GM23338 (cell line): ENCODE data around the gene ZBTB7C. TPM values are rescaled to one million over a fixed set of nuclear protein-coding genes. Genes with fewer than 3 reads are reported as not detected.

ENCODE experiments used
- ATAC-seq: fragments of 200-7000 bp; cut with Tn5 transposase; 3 replicates; pipeline ENCODE4 v1.9.1; 2020
- DNase-seq: peaks from one replicate; pipeline ENCODE4 v3.0.0-alpha.2; 2015; ENCODE audit warnings: low spot score
- H2AFZ ChIP-seq: fragments of 200-600 bp; sonication (generic); 2 replicates; pipeline ENCODE4 v1.8.0; 2016; ENCODE audit warnings: antibody characterized with exemption, mild to moderate bottlenecking, moderate library complexity
- H3F3A ChIP-seq: fragments of 200-600 bp; sonication (generic); replicated peaks from 2 replicates; pipeline ENCODE4 v1.8.0; 2017; ENCODE audit warnings: antibody characterized with exemption, mixed run types, low read depth
- H3K27ac ChIP-seq: fragments of 200-600 bp; sonication (generic); 2 replicates; pipeline ENCODE4 v1.6.1; 2016; ENCODE audit warnings: low read depth
- H3K27me3 ChIP-seq: fragments of 200-600 bp; sonication (generic); 2 replicates; pipeline ENCODE4 v1.8.0; 2016; ENCODE audit warnings: mild to moderate bottlenecking, mixed run types, moderate library complexity; ENCODE audit not compliant: insufficient read depth
- H3K36me3 ChIP-seq: fragments of 200-600 bp; sonication (generic); 2 replicates; pipeline ENCODE4 v1.8.0; 2016; ENCODE audit warnings: mild to moderate bottlenecking; ENCODE audit not compliant: insufficient read depth
- H3K4me1 ChIP-seq: fragments of 200-600 bp; sonication (generic); 2 replicates; pipeline ENCODE4 v1.8.0; 2016; ENCODE audit warnings: mild to moderate bottlenecking, moderate library complexity; ENCODE audit not compliant: insufficient read depth
- H3K4me2 ChIP-seq: fragments of 200-600 bp; sonication (generic); 2 replicates; pipeline ENCODE4 v1.7.1; 2017; ENCODE audit warnings: mixed run types
- H3K4me3 ChIP-seq: fragments of 200-600 bp; sonication (generic); 2 replicates; pipeline ENCODE4 v1.6.1; 2016; ENCODE audit warnings: mixed run types
- H3K79me2 ChIP-seq: fragments of 200-600 bp; sonication (generic); replicated peaks from 2 replicates; pipeline ENCODE4 v1.8.0; 2017; ENCODE audit warnings: mild to moderate bottlenecking; ENCODE audit not compliant: insufficient read depth
- H3K9me2 ChIP-seq: fragments of 200-600 bp; sonication (generic); 2 replicates; pipeline ENCODE4 v1.8.0; 2017; ENCODE audit not compliant: insufficient read depth
- H4K20me1 ChIP-seq: fragments of 200-600 bp; sonication (generic); replicated peaks from 2 replicates; pipeline ENCODE4 v1.8.0; 2017; ENCODE audit warnings: mild to moderate bottlenecking; ENCODE audit not compliant: insufficient read depth
- H3K27ac Mint-ChIP-seq: 2 replicates; pipeline ENCODE4 v1.8.0; 2020; ENCODE audit warnings: inconsistent platforms, mild to moderate bottlenecking, moderate library complexity, mixed read lengths
- H3K27me3 Mint-ChIP-seq: 3 replicates; pipeline ENCODE4 v1.8.0; 2022; ENCODE audit warnings: low read depth, mild to moderate bottlenecking, moderate library complexity, mixed read lengths, inconsistent platforms; ENCODE audit not compliant: insufficient read depth, poor library complexity
- H3K36me3 Mint-ChIP-seq: 3 replicates; pipeline ENCODE4 v1.8.0; 2021; ENCODE audit warnings: low read depth, mild to moderate bottlenecking, inconsistent platforms, moderate library complexity, mixed read lengths
- H3K4me1 Mint-ChIP-seq: 3 replicates; pipeline ENCODE4 v1.8.0; 2020; ENCODE audit warnings: mild to moderate bottlenecking, inconsistent platforms, mixed read lengths
- H3K4me3 Mint-ChIP-seq: 3 replicates; pipeline ENCODE4 v1.8.0; 2021; ENCODE audit warnings: moderate library complexity, mild to moderate bottlenecking, inconsistent platforms, mixed read lengths
- H3K9me3 Mint-ChIP-seq: 3 replicates; pipeline ENCODE4 v1.8.0; 2020; ENCODE audit warnings: moderate library complexity, mild to moderate bottlenecking, inconsistent platforms, mixed read lengths
- CTCF ChIP-seq, 2 experiments: fragments of 200-600 bp in 1 of 2; sonication (generic) in 1 of 2; conservative IDR thresholded peaks; 2 replicates each; pipeline versions ENCODE4 v1.5.1 to v1.6.1; 2016 to 2017; ENCODE audit warnings: antibody characterized with exemption in 2 of 2, low read depth in 2 of 2, mild to moderate bottlenecking in 2 of 2, moderate library complexity in 1 of 2
- ETS1 ChIP-seq: IDR thresholded peaks from 2 replicates; pipeline ENCODE4 v1.6.1; 2016; ENCODE audit warnings: antibody characterized with exemption
- POLR2AphosphoS5 ChIP-seq: IDR thresholded peaks from 2 replicates; pipeline ENCODE4 v1.6.1; 2016; ENCODE audit warnings: antibody characterized with exemption, low read depth
- STAT1 ChIP-seq: IDR thresholded peaks from one replicate; pipeline ENCODE4 v1.6.1; 2016; ENCODE audit warnings: antibody characterized with exemption; ENCODE audit not compliant: unreplicated experiment
- ZNF114 ChIP-seq: fragments of 250-450 bp; sonication (Bioruptor Pico); IDR thresholded peaks from 2 replicates; pipeline ENCODE4 v1.5.0; 2020; ENCODE audit warnings: mild to moderate bottlenecking, moderate library complexity
- ZNF331 ChIP-seq: fragments of 250-450 bp; sonication (Bioruptor Pico); IDR thresholded peaks from 2 replicates; pipeline ENCODE4 v1.5.0; 2020; ENCODE audit warnings: low read depth, mild to moderate bottlenecking, moderate library complexity
- polyA plus RNA-seq: library from polyadenylated mRNA; unstranded; fragments of >200 nt; fragmentation: Nextera tagmentation; extraction: Ambion mirVana; gene quantifications from 2 replicates; pipeline ENCODE4 v1.2.1, GENCODE V29; 2016
- total RNA-seq: library from RNA; depleted of rRNA; stranded (reverse); fragments of >200 nt; shearing (Covaris generic); gene quantifications from 2 replicates; pipeline ENCODE4 v1.2.3, GENCODE V29; 2014
- TF ChIP-seq, protein P1 (sequence below): fragments of 250-450 bp; sonication (Bioruptor Pico); IDR thresholded peaks from 2 replicates; pipeline ENCODE4 v1.5.0; 2020; ENCODE audit warnings: mild to moderate bottlenecking, moderate library complexity

The ZBTB7C gene
- total and polyA plus RNA-seq, 2 experiments from 2014 or later: 0.03 to 0.14 TPM

GRCh38 chr18:48151421-48152065, 257.6 kb downstream of the ZBTB7C start:
- DNase-seq: no peak
- no peak overlapping the region for H3K27ac Mint-ChIP-seq

GRCh38 chr18:48149020-48149685, 260.0 kb downstream of the ZBTB7C start:
- Mint-ChIP-seq H3K4me3 (no peak overlapping the region), H3K4me1 (no peaks in the 10 kb centered on the region), H3K36me3 (no peaks in the 10 kb centered on the region), H3K27ac (no peak overlapping the region; the same call in 1 of the 2 replicates), H3K27me3 (peaks cover 3% of the 10 kb centered on the region), H3K9me3 (no peaks in the 10 kb centered on the region)
- H2AFZ ChIP-seq: no peak overlapping the region
- no peak overlapping the region for H3K4me3 ChIP-seq
- ATAC-seq: no peak
- H3F3A ChIP-seq: no peaks in the 10 kb centered on the region
- no peaks in the 10 kb centered on the region for H3K36me3 ChIP-seq
- no peak overlapping the region for H3K4me2 ChIP-seq
- no peaks in the 10 kb centered on the region for H3K9me2 ChIP-seq
- H3K27me3 ChIP-seq: no peaks in the 10 kb centered on the region
- no peaks in the 10 kb centered on the region for H4K20me1 ChIP-seq
- H3K27ac ChIP-seq: no peak overlapping the region
- no peak for DNase-seq
- H3K79me2 ChIP-seq: no peaks in the 10 kb centered on the region
- no peaks in the 10 kb centered on the region for H3K4me1 ChIP-seq
- TF ChIP-seq CTCF (conservative IDR thresholded peaks at IDR 0.05; ENCODE audit: low read depth in 2 of 2): no peak
- no peak for TF ChIP-seq ZNF331 (CRISPR knock-in tag)
- TF ChIP-seq, protein P1, sequence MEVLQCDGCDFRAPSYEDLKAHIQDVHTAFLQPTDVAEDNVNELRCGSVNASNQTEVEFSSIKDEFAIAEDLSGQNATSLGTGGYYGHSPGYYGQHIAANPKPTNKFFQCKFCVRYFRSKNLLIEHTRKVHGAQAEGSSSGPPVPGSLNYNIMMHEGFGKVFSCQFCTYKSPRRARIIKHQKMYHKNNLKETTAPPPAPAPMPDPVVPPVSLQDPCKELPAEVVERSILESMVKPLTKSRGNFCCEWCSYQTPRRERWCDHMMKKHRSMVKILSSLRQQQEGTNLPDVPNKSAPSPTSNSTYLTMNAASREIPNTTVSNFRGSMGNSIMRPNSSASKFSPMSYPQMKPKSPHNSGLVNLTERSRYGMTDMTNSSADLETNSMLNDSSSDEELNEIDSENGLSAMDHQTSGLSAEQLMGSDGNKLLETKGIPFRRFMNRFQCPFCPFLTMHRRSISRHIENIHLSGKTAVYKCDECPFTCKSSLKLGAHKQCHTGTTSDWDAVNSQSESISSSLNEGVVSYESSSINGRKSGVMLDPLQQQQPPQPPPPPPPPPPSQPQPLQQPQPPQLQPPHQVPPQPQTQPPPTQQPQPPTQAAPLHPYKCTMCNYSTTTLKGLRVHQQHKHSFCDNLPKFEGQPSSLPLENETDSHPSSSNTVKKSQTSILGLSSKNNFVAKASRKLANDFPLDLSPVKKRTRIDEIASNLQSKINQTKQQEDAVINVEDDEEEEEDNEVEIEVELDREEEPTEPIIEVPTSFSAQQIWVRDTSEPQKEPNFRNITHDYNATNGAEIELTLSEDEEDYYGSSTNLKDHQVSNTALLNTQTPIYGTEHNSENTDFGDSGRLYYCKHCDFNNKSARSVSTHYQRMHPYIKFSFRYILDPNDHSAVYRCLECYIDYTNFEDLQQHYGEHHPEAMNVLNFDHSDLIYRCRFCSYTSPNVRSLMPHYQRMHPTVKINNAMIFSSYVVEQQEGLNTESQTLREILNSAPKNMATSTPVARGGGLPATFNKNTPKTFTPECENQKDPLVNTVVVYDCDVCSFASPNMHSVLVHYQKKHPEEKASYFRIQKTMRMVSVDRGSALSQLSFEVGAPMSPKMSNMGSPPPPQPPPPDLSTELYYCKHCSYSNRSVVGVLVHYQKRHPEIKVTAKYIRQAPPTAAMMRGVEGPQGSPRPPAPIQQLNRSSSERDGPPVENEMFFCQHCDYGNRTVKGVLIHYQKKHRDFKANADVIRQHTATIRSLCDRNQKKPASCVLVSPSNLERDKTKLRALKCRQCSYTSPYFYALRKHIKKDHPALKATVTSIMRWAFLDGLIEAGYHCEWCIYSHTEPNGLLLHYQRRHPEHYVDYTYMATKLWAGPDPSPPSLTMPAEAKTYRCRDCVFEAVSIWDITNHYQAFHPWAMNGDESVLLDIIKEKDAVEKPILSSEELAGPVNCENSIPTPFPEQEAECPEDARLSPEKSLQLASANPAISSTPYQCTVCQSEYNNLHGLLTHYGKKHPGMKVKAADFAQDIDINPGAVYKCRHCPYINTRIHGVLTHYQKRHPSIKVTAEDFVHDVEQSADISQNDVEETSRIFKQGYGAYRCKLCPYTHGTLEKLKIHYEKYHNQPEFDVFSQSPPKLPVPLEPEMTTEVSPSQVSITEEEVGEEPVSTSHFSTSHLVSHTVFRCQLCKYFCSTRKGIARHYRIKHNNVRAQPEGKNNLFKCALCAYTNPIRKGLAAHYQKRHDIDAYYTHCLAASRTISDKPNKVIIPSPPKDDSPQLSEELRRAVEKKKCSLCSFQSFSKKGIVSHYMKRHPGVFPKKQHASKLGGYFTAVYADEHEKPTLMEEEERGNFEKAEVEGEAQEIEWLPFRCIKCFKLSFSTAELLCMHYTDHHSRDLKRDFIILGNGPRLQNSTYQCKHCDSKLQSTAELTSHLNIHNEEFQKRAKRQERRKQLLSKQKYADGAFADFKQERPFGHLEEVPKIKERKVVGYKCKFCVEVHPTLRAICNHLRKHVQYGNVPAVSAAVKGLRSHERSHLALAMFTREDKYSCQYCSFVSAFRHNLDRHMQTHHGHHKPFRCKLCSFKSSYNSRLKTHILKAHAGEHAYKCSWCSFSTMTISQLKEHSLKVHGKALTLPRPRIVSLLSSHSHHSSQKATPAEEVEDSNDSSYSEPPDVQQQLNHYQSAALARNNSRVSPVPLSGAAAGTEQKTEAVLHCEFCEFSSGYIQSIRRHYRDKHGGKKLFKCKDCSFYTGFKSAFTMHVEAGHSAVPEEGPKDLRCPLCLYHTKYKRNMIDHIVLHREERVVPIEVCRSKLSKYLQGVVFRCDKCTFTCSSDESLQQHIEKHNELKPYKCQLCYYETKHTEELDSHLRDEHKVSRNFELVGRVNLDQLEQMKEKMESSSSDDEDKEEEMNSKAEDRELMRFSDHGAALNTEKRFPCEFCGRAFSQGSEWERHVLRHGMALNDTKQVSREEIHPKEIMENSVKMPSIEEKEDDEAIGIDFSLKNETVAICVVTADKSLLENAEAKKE (CRISPR knock-in tag): no peak
- no peak for TF ChIP-seq STAT1
- no peak for TF ChIP-seq ETS1
- TF ChIP-seq ZNF114 (CRISPR knock-in tag): no peak

More at GRCh38 chr18:48151421-48152065, 257.6 kb downstream of the ZBTB7C start:
- H2AFZ ChIP-seq: no peak overlapping the region
- H3K9me3 Mint-ChIP-seq: no peaks in the 10 kb centered on the region
- H3K4me3 Mint-ChIP-seq: no peak overlapping the region
- no peaks in the 10 kb centered on the region for H3K9me2 ChIP-seq
- no peak overlapping the region for H3K27ac ChIP-seq
- TF ChIP-seq ZNF114 (CRISPR knock-in tag) (no peak), POLR2AphosphoS5 (no peak)
- H3K4me1 ChIP-seq: no peaks in the 10 kb centered on the region
- H3K27me3 Mint-ChIP-seq: peaks cover 7% of the 10 kb centered on the region
- no peaks in the 10 kb centered on the region for H4K20me1 ChIP-seq
- no peak overlapping the region for H3K4me3 ChIP-seq
- H3K36me3 ChIP-seq: no peaks in the 10 kb centered on the region
- H3K4me2 ChIP-seq: no peak overlapping the region
- no peaks in the 10 kb centered on the region for H3K4me1 Mint-ChIP-seq
- no peaks in the 10 kb centered on the region for H3K36me3 Mint-ChIP-seq
- no peaks in the 10 kb centered on the region for H3K27me3 ChIP-seq
- H3F3A ChIP-seq: no peaks in the 10 kb centered on the region
- ATAC-seq: peak; percentile 31; the same call in 1 of the 3 replicates
- no peaks in the 10 kb centered on the region for H3K79me2 ChIP-seq
